LNCAP (cell line): ENCODE data around the gene IRF6.

Experiments used
- CTCF ChIP-seq: fragments of 450-650 bp; IDR thresholded peaks from 2 replicates; pipeline ENCODE4 v1.5.1; 2017; ENCODE audit warnings: mild to moderate bottlenecking

IRF6 gene

GRCh38 chr1:209755256-209755655 is 50.7 kb downstream of the IRF6 start:
- no peak for TF ChIP-seq CTCF

GRCh38 chr1:209752890-209753289 is 53.1 kb downstream of the IRF6 start:
- no peak for TF ChIP-seq CTCF

GRCh38 chr1:209751627-209752231 is 54.2 kb downstream of the IRF6 start:
- no peak for TF ChIP-seq CTCF

- TF ChIP-seq CTCF: no peak
Measured at GRCh38 chr1:209749670-209750323, 56.1 kb downstream of the IRF6 start.

- no peak for TF ChIP-seq CTCF
Measured at GRCh38 chr1:209749205-209749604, 56.7 kb downstream of the IRF6 start.

GRCh38 chr1:209748620-209749019 is 57.3 kb downstream of the IRF6 start:
- TF ChIP-seq CTCF: no peak

- peak; percentile 98 for TF ChIP-seq CTCF
Measured at GRCh38 chr1:209747580-209748262, 58.2 kb downstream of the IRF6 start.
